ENCODE measurements around the gene CHN2. TPM values are rescaled to one million over a fixed set of nuclear protein-coding genes. Genes with fewer than 3 reads are reported as not detected.
A peak's percentile ranks its signal among the peaks of the same experiment; 100 is the strongest.

CHN2 gene
- total RNA-seq, 1 experiment from 2014 or later = 5.0 TPM

DNA sequence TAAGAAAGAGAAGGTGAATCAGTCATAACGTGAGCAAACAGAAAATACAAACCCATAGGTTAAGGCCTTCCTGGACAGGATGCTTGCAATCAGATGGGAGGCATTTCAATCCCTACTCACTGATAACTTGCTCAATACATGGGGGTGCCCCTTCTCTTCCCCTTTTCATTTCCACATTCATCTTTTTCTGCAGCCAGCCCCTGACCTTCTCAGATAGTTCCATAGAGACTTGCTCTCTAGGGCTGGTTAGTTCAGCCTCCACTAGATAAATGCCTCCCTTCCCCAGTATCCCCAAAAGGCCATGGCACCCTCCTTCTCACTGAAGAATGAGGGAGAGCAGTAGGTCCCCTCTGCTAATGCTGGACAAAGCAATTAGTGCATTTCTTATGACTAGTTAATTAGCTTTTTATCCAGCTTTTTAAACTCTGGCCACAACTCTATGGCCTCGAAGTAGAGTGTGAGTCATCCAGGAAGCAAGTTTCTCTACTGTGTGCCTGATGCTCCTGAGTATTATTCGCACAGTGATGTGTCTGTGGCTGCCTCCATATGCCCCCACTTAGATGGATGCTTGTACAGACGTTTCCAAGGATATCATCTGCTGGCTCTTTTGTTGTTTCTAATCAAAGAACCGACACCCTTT is 12.7 kb downstream of the CHN2 start (continued):
- TF ChIP-seq, protein P1, sequence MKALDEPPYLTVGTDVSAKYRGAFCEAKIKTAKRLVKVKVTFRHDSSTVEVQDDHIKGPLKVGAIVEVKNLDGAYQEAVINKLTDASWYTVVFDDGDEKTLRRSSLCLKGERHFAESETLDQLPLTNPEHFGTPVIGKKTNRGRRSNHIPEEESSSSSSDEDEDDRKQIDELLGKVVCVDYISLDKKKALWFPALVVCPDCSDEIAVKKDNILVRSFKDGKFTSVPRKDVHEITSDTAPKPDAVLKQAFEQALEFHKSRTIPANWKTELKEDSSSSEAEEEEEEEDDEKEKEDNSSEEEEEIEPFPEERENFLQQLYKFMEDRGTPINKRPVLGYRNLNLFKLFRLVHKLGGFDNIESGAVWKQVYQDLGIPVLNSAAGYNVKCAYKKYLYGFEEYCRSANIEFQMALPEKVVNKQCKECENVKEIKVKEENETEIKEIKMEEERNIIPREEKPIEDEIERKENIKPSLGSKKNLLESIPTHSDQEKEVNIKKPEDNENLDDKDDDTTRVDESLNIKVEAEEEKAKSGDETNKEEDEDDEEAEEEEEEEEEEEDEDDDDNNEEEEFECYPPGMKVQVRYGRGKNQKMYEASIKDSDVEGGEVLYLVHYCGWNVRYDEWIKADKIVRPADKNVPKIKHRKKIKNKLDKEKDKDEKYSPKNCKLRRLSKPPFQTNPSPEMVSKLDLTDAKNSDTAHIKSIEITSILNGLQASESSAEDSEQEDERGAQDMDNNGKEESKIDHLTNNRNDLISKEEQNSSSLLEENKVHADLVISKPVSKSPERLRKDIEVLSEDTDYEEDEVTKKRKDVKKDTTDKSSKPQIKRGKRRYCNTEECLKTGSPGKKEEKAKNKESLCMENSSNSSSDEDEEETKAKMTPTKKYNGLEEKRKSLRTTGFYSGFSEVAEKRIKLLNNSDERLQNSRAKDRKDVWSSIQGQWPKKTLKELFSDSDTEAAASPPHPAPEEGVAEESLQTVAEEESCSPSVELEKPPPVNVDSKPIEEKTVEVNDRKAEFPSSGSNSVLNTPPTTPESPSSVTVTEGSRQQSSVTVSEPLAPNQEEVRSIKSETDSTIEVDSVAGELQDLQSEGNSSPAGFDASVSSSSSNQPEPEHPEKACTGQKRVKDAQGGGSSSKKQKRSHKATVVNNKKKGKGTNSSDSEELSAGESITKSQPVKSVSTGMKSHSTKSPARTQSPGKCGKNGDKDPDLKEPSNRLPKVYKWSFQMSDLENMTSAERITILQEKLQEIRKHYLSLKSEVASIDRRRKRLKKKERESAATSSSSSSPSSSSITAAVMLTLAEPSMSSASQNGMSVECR (CRISPR knock-in tag; IDR thresholded peaks at IDR 0.05; ENCODE audit: borderline replicate concordance) = no peak
- no peak for TF ChIP-seq ATF1 (CRISPR knock-in tag; IDR thresholded peaks at IDR 0.05)

DNA sequence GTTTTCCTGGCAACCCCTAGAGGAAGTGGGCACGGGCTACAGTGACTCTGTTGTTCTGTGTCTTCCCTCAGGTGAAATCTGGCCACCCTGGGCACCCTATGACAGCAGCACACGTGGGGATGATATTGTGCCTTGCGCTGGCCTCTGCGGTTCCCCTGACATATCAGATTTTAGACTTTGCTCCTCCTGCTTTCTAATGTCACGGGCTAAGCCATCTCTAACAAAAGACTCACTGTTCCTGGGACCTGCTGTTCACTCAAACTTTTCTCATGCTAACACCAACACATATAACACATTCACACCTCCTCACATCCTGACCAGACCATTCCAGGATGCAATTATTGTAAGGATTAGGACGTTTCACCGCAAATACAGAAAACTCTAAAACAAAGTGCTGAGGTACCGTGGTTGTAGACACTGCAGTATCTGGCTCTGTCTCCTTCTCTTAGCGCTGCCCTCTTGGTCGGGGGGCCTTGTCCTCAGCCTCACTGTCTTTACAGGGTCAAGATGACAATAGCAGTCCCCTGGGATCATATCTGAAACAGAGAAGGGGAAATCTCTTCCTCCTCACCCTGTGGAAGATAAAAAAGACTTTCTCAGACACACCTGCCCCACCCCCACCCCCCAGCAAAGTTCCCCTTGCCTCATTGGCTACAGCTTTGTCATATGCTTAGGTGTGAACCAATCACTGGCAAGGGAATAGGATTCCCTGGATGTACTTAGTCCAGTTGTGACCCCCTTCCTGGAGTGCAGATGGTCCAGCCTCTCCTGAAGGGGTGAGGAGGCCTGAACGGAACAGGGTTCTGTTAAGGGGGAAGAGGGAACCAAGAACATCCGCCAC is 14.1 kb downstream of the CHN2 start:
- TF ChIP-seq, protein P2, sequence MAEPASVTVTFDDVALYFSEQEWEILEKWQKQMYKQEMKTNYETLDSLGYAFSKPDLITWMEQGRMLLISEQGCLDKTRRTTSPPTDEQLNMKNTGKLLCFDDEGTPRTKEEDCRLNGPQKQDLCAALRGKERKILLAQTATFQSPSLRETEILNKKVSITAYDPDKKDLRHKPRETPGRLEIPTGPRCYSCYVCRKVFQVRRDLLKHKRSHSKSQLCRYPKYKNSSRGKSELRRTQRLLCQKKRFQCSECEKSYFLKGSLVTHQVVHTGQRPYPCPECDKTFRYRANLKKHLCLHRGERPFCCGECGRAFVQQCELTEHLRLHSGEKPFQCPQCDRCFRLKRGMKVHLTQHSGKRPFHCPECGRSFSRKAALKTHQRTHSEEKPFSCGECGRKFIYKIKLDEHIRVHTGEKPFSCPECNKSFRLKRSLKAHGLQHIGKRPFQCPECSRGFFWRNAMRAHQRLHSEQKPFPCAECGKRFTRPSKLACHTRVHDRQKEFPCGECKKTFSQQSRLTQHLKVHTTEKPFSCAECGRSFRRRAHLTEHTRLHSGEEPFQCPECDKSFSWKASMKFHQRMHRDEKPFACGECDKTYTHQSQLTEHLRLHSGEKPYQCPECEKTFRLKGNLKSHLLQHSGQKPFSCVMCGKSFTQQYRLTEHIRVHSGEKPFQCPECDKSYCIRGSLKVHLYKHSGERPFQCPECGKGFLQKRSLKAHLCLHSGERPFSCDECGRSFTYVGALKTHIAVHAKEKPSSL (CRISPR knock-in tag; conservative IDR thresholded peaks at IDR 0.05) = no peak
- TF ChIP-seq, protein P3, sequence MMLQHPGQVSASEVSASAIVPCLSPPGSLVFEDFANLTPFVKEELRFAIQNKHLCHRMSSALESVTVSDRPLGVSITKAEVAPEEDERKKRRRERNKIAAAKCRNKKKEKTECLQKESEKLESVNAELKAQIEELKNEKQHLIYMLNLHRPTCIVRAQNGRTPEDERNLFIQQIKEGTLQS (CRISPR knock-in tag; conservative IDR thresholded peaks at IDR 0.05) = no peak
- TF ChIP-seq NFYB (CRISPR knock-in tag; conservative IDR thresholded peaks at IDR 0.05; ENCODE audit: low read depth) (0 out of 2 replicates have a peak, but pooled peaks have one; percentile 25), CREM (CRISPR knock-in tag; IDR thresholded peaks at IDR 0.05) (no peak)
- TF ChIP-seq, protein P4, sequence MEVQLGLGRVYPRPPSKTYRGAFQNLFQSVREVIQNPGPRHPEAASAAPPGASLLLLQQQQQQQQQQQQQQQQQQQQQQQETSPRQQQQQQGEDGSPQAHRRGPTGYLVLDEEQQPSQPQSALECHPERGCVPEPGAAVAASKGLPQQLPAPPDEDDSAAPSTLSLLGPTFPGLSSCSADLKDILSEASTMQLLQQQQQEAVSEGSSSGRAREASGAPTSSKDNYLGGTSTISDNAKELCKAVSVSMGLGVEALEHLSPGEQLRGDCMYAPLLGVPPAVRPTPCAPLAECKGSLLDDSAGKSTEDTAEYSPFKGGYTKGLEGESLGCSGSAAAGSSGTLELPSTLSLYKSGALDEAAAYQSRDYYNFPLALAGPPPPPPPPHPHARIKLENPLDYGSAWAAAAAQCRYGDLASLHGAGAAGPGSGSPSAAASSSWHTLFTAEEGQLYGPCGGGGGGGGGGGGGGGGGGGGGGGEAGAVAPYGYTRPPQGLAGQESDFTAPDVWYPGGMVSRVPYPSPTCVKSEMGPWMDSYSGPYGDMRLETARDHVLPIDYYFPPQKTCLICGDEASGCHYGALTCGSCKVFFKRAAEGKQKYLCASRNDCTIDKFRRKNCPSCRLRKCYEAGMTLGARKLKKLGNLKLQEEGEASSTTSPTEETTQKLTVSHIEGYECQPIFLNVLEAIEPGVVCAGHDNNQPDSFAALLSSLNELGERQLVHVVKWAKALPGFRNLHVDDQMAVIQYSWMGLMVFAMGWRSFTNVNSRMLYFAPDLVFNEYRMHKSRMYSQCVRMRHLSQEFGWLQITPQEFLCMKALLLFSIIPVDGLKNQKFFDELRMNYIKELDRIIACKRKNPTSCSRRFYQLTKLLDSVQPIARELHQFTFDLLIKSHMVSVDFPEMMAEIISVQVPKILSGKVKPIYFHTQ (CRISPR knock-in tag; IDR thresholded peaks at IDR 0.05) = no peak
- no peak overlapping the region for H3K4me3 Mint-ChIP-seq
- no peaks in the 10 kb centered on the region for H3K36me3 Mint-ChIP-seq
- H3K27ac Mint-ChIP-seq = no peak overlapping the region
- POLR2A ChIA-PET = no interaction called here
- H3K27me3 Mint-ChIP-seq (ENCODE audit: low read depth) = peaks cover 16% of the 10 kb centered on the region
- ATAC-seq = no peak
- no peak for DNase-seq (ENCODE audit: low spot score)
- H3K4me1 Mint-ChIP-seq = peaks cover 16% of the 10 kb centered on the region
- H3K9me3 Mint-ChIP-seq = no peaks in the 10 kb centered on the region
- CTCF ChIA-PET = interaction anchor here (0.6 to 1.0 kb wide), 2 partner anchors 11 to 19 kb away, joined by 3 to 4 read pairs; no protein-coding TSS in a partner anchor

DNA sequence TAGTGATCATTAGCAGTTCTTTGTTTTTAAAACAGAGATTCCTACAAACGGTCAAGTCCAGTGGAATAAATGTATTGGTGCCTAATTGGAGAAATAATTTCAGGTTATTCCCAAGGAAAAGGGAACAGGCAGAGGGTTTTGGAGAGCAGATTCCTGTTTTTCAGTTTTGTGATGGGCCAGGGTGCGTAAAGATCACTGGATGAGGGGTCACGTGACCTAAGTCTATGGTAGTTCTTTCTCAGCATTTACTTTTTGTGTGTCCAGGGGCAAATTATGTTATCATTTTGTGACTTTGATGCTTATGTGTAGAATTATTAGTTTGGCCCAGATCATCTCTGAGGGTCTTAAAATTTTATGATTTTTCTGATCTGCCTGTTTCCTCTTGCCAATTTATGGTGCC is 15.2 kb downstream of the CHN2 start:
- ATAC-seq = no peak
- CTCF ChIA-PET = no interaction called here
- no peak for DNase-seq (ENCODE audit: low spot score)
- no peaks in the 10 kb centered on the region for H3K36me3 Mint-ChIP-seq
- no peak overlapping the region for H3K27ac Mint-ChIP-seq
- H3K9me3 Mint-ChIP-seq = no peaks in the 10 kb centered on the region
- peaks cover 11% of the 10 kb centered on the region for H3K4me1 Mint-ChIP-seq
- POLR2A ChIA-PET = no interaction called here
- H3K4me3 Mint-ChIP-seq = no peak overlapping the region
- peaks cover 14% of the 10 kb centered on the region for H3K27me3 Mint-ChIP-seq (ENCODE audit: low read depth)
- TF ChIP-seq ZNF138 (CRISPR knock-in tag; conservative IDR thresholded peaks at IDR 0.05) = no peak
- no peak for TF ChIP-seq TP53 (CRISPR knock-in tag; IDR thresholded peaks at IDR 0.05)
- TF ChIP-seq, protein P4 (CRISPR knock-in tag; IDR thresholded peaks at IDR 0.05) = no peak
- TF ChIP-seq RELA (CRISPR knock-in tag; IDR thresholded peaks at IDR 0.05; ENCODE audit: borderline replicate concordance) = no peak
- no peak for TF ChIP-seq ZNF396 (CRISPR knock-in tag; IDR thresholded peaks at IDR 0.05; ENCODE audit: borderline replicate concordance)
- TF ChIP-seq, protein P5, sequence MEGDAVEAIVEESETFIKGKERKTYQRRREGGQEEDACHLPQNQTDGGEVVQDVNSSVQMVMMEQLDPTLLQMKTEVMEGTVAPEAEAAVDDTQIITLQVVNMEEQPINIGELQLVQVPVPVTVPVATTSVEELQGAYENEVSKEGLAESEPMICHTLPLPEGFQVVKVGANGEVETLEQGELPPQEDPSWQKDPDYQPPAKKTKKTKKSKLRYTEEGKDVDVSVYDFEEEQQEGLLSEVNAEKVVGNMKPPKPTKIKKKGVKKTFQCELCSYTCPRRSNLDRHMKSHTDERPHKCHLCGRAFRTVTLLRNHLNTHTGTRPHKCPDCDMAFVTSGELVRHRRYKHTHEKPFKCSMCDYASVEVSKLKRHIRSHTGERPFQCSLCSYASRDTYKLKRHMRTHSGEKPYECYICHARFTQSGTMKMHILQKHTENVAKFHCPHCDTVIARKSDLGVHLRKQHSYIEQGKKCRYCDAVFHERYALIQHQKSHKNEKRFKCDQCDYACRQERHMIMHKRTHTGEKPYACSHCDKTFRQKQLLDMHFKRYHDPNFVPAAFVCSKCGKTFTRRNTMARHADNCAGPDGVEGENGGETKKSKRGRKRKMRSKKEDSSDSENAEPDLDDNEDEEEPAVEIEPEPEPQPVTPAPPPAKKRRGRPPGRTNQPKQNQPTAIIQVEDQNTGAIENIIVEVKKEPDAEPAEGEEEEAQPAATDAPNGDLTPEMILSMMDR (IDR thresholded peaks at IDR 0.05) = no peak
- no peak for TF ChIP-seq NFE2L1 (CRISPR knock-in tag; IDR thresholded peaks at IDR 0.05)
- no peak for TF ChIP-seq NR2C2 (CRISPR knock-in tag; IDR thresholded peaks at IDR 0.05)
- no peak for TF ChIP-seq GTF2I (CRISPR knock-in tag; conservative IDR thresholded peaks at IDR 0.05)

Measured in WTC11 (cell line).